Activated B cell treated with CpG ODN at 0.5 μM for 24 hours (primary cell): ENCODE results near the gene C14orf180. TPM values are rescaled to one million over a fixed set of nuclear protein-coding genes. Genes with fewer than 3 reads are reported as not detected.

Experiments
- ATAC-seq: fragments of 200-7000 bp; cut with Tn5 transposase; one replicate; pipeline ENCODE4 v1.10.0; 2021; ENCODE audit warnings: low read depth, mild to moderate bottlenecking, moderate library complexity
- CTCF ChIA-PET: fragments of 350-600 bp; sonication (Branson Sonifier 250); formaldehyde crosslinking; loops from one replicate; lab custom pipeline; 2021; ENCODE audit warnings: antibody characterized with exemption; lab: Charles Lee
- POLR2A ChIA-PET: fragments of 350-600 bp; sonication (Branson Sonifier 250); formaldehyde crosslinking; loops from one replicate; lab custom pipeline; 2021; ENCODE audit warnings: antibody characterized with exemption; lab: Charles Lee
- DNase-seq: peaks from one replicate; pipeline ENCODE4 v3.0.0; 2022
- H3K27ac Mint-ChIP-seq: one replicate; pipeline ENCODE4 v1.8.0; 2020; ENCODE audit warnings: mixed read lengths
- H3K27me3 Mint-ChIP-seq: one replicate; pipeline ENCODE4 v1.8.0; 2021; ENCODE audit warnings: mixed read lengths
- H3K36me3 Mint-ChIP-seq: one replicate; pipeline ENCODE4 v1.8.0; 2021; ENCODE audit warnings: low read depth, mixed read lengths
- H3K4me1 Mint-ChIP-seq: one replicate; pipeline ENCODE4 v1.8.0; 2021; ENCODE audit warnings: mixed read lengths
- H3K4me3 Mint-ChIP-seq: one replicate; pipeline ENCODE4 v1.8.0; 2020; ENCODE audit warnings: mild to moderate bottlenecking, mixed read lengths
- H3K9me3 Mint-ChIP-seq: one replicate; pipeline ENCODE4 v1.8.0; 2020; ENCODE audit warnings: mixed read lengths
- intact Hi-C: fragments of 100-400 bp; cut with micrococcal nuclease; formaldehyde crosslinking; loops from one replicate; pipeline ENCODE4 v1.15.1; 2024
- total RNA-seq: library from RNA; stranded (reverse); gene quantifications from 2 replicates; pipeline ENCODE4 v1.2.3, GENCODE V29; 2022
- TF ChIP-seq, protein P1 (sequence below): fragments of 200-600 bp; IDR thresholded peaks from one replicate; pipeline ENCODE4 v1.8.0; 2022; ENCODE audit warnings: antibody characterized with exemption, mild to moderate bottlenecking

C14orf180 gene
- total RNA-seq, 1 donor from 2014 or later: not detected

DNA sequence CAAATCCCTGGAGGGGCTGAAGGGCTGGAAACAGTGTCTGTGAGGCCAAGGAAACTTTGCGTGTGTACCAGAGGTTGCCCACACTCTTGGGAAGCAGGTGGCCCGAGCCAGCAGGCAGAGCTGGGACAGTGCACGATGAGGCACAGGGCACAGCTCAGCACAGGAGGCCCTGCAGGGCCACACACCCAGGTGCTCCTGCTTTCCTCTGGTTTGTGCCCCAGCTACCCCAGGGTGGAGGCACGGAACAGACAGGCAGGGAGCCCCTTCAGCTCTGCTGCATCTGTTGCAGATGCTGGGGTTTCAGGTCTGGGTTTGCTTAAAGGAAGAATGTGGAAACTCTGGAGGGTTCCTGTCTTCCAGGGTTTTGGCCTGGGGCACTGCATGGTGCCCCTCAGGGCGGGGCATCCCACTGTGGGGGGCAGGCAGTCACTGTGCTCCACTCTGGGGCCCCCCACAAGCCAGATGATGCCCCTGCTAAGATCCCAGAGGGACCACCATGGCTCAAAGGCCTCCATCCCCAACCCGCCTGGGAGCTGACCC lies 16.4 kb downstream of the C14orf180 start:
- Mint-ChIP-seq H3K4me3 (no peak overlapping the region), H3K27ac (no peak overlapping the region), H3K9me3 (no peaks in the 10 kb centered on the region), H3K4me1 (no peaks in the 10 kb centered on the region), H3K27me3 (peaks cover 12% of the 10 kb centered on the region), H3K36me3 (no peaks in the 10 kb centered on the region)
- ATAC-seq (no peak), DNase-seq (no peak)
- POLR2A ChIA-PET: no interaction called here
- TF ChIP-seq, protein P1, sequence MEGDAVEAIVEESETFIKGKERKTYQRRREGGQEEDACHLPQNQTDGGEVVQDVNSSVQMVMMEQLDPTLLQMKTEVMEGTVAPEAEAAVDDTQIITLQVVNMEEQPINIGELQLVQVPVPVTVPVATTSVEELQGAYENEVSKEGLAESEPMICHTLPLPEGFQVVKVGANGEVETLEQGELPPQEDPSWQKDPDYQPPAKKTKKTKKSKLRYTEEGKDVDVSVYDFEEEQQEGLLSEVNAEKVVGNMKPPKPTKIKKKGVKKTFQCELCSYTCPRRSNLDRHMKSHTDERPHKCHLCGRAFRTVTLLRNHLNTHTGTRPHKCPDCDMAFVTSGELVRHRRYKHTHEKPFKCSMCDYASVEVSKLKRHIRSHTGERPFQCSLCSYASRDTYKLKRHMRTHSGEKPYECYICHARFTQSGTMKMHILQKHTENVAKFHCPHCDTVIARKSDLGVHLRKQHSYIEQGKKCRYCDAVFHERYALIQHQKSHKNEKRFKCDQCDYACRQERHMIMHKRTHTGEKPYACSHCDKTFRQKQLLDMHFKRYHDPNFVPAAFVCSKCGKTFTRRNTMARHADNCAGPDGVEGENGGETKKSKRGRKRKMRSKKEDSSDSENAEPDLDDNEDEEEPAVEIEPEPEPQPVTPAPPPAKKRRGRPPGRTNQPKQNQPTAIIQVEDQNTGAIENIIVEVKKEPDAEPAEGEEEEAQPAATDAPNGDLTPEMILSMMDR: no peak
- intact Hi-C loops: no loop called here
- CTCF ChIA-PET: no interaction called here

- H3K9me3 Mint-ChIP-seq: no peaks in the 10 kb centered on the region
- no peaks in the 10 kb centered on the region for H3K4me1 Mint-ChIP-seq
- ChIA-PET CTCF (no interaction called here), POLR2A (no interaction called here)
- no peak for DNase-seq
- no peak overlapping the region for H3K27ac Mint-ChIP-seq
- peaks cover 15% of the 10 kb centered on the region for H3K27me3 Mint-ChIP-seq
- H3K4me3 Mint-ChIP-seq: no peak overlapping the region
- TF ChIP-seq, protein P1: no peak
- no peaks in the 10 kb centered on the region for H3K36me3 Mint-ChIP-seq
- intact Hi-C loops: no loop called here
- ATAC-seq: no peak
These were observed 16.9 kb downstream of the C14orf180 start for GRCh38 chr14:104596451-104596918.

DNA sequence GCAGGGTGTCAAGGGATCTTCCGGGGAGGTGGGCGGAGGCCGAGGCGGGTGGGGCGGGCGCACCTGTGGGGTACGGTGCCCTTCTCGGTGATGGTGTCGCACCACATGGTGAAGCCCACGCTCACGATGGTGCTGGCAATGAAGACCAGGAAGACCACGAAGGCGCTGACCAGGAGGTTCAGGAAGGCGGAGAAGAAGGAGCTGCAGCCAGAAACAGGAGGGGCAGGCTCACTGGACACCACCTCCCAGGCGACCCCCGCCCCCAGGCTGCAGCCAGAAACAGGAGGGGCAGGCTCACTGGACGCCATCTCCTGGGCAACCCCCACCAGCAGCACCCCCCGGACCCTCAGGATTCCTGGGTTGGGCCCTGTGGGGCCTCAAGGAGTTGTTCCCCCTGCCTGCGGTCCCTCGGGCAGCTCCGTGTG lies 17.4 kb downstream of the C14orf180 start:
- intact Hi-C loops: no loop called here
- Mint-ChIP-seq H3K27me3 (peaks cover 17% of the 10 kb centered on the region), H3K36me3 (no peaks in the 10 kb centered on the region), H3K4me1 (no peaks in the 10 kb centered on the region), H3K9me3 (no peaks in the 10 kb centered on the region), H3K27ac (no peak overlapping the region), H3K4me3 (no peak overlapping the region)
- DNase-seq (no peak), ATAC-seq (no peak)
- POLR2A ChIA-PET: no interaction called here
- CTCF ChIA-PET: no interaction called here
- TF ChIP-seq, protein P1: no peak

- POLR2A ChIA-PET: no interaction called here
- Mint-ChIP-seq H3K4me3 (no peak overlapping the region), H3K4me1 (no peaks in the 10 kb centered on the region), H3K27ac (no peak overlapping the region), H3K36me3 (no peaks in the 10 kb centered on the region), H3K27me3 (peaks cover 22% of the 10 kb centered on the region), H3K9me3 (no peaks in the 10 kb centered on the region)
- ATAC-seq (no peak), DNase-seq (no peak)
- intact Hi-C loops: no loop called here
- CTCF ChIA-PET: no interaction called here
- TF ChIP-seq, protein P1: no peak
These were observed 18.0 kb downstream of the C14orf180 start for GRCh38 chr14:104597576-104597975.

- TF ChIP-seq, protein P1: no peak
- intact Hi-C loops: no loop called here
- Mint-ChIP-seq H3K27me3 (peaks cover 29% of the 10 kb centered on the region), H3K4me1 (no peaks in the 10 kb centered on the region), H3K9me3 (no peaks in the 10 kb centered on the region), H3K36me3 (no peaks in the 10 kb centered on the region), H3K27ac (no peak overlapping the region), H3K4me3 (no peak overlapping the region)
- no peak for ATAC-seq
- ChIA-PET CTCF (no interaction called here), POLR2A (no interaction called here)
- no peak for DNase-seq
These were observed 18.7 kb downstream of the C14orf180 start for GRCh38 chr14:104598039-104598909.
